ENCODE data around the gene ERP29. TPM values are rescaled to one million over a fixed set of nuclear protein-coding genes. Genes with fewer than 3 reads are reported as not detected.

The ERP29 gene
- 50.3 and 55.3 TPM in 2 replicates for total RNA-seq

- H3K4me3 ChIP-seq (ENCODE audit: low read depth, low read length): peak within 1 kb of the TSS; percentile 96
- TF ChIP-seq CTCF (IDR thresholded peaks at IDR 0.05; ENCODE audit: insufficient read depth, low read depth, low read length): peak; percentile 51
Observed at GRCh38 chr12:112012775-112013600, at the start of gene ERP29, which contains the start of gene TMEM116. TSS of gene ERP29 (plus strand) at chr12:112013426. CDS start at chr12:112013466, 40 bp downstream. TSS of gene TMEM116 (minus strand) at chr12:112013165. CDS start at chr12:112005270, 7,895 bp downstream.

GRCh38 chr12:111964935-111965334, 48.3 kb upstream of the ERP29 start:
- no peak for DNase-seq (ENCODE audit: low read depth)
- no peak overlapping the region for H3K4me3 ChIP-seq (ENCODE audit: low read depth, low read length)
- TF ChIP-seq CTCF (IDR thresholded peaks at IDR 0.05; ENCODE audit: insufficient read depth, low read depth, low read length): no peak

More at GRCh38 chr12:112012775-112013600, at the start of gene ERP29, which contains the start of gene TMEM116:
- DNase-seq (ENCODE audit: low read depth): peak; percentile 99

- no peak overlapping the region for H3K4me3 ChIP-seq (ENCODE audit: low read depth, low read length)
- DNase-seq (ENCODE audit: low read depth): no peak
- TF ChIP-seq CTCF (IDR thresholded peaks at IDR 0.05; ENCODE audit: insufficient read depth, low read depth, low read length): no peak
Observed at GRCh38 chr12:111971800-111972199, 41.4 kb upstream of the ERP29 start.

- TF ChIP-seq CTCF (IDR thresholded peaks at IDR 0.05; ENCODE audit: insufficient read depth, low read depth, low read length): no peak
- H3K4me3 ChIP-seq (ENCODE audit: low read depth, low read length): no peak overlapping the region
- DNase-seq (ENCODE audit: low read depth): peak; percentile 67
Observed at GRCh38 chr12:111975161-111975931, 37.9 kb upstream of the ERP29 start.

GRCh38 chr12:111976291-111976690, 36.9 kb upstream of the ERP29 start:
- peak; percentile 18 for DNase-seq (ENCODE audit: low read depth)
- no peak for TF ChIP-seq CTCF (IDR thresholded peaks at IDR 0.05; ENCODE audit: insufficient read depth, low read depth, low read length)
- no peak overlapping the region for H3K4me3 ChIP-seq (ENCODE audit: low read depth, low read length)

GRCh38 chr12:111976860-111977259, 36.4 kb upstream of the ERP29 start:
- H3K4me3 ChIP-seq (ENCODE audit: low read depth, low read length): no peak overlapping the region
- no peak for DNase-seq (ENCODE audit: low read depth)
- no peak for TF ChIP-seq CTCF (IDR thresholded peaks at IDR 0.05; ENCODE audit: insufficient read depth, low read depth, low read length)
